ENCODE results near the gene CAMSAP2. TPM values are rescaled to one million over a fixed set of nuclear protein-coding genes. Genes with fewer than 3 reads are reported as not detected.

The CAMSAP2 gene
- total RNA-seq, 2 experiments from 2014 or later = 3.0 to 4.1 TPM

DNA sequence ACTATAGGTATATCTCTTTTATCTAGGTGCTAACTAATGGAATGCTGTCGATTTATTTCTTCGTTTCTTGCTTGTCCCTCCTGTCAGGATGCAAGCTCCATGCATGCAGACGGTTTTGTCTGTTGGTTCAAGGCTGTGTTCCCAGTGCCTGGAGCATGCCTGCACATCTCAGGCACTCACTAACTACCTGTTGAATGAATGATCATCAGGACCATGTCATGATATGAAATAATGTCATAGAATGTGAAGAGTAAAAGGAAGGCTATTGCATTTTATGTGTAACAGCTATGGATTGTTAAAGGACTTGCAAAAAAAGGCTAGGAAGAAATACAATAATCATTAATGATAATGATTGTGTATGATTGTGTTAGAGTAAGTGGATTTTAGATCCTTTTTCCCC lies 138.3 kb downstream of the CAMSAP2 start:
- Mint-ChIP-seq H3K9me3 (no peaks in the 10 kb centered on the region), H3K4me3 (no peak overlapping the region), H3K36me3 (no peaks in the 10 kb centered on the region), H3K27me3 (peaks cover 37% of the 10 kb centered on the region), H3K4me1 (ENCODE audit: low read depth) (peaks cover 55% of the 10 kb centered on the region), H3K27ac (no peak overlapping the region)
- POLR2A ChIA-PET = interaction anchor here (1.2 to 2.0 kb wide), 4 partner anchors 11 to 30 kb away, joined by 4 to 10 read pairs (median 6); no protein-coding TSS in a partner anchor
- no peak for DNase-seq
- CTCF ChIA-PET = interaction anchor here (0.6 to 2.7 kb wide), 4 partner anchors 11 to 141 kb away, joined by 4 to 11 read pairs (median 6); no protein-coding TSS in a partner anchor
- intact Hi-C loops (cut with micrococcal nuclease) = loop anchor here (5.0 kb wide), 1 partner anchor 405 kb away; no protein-coding TSS in a partner anchor

DNA sequence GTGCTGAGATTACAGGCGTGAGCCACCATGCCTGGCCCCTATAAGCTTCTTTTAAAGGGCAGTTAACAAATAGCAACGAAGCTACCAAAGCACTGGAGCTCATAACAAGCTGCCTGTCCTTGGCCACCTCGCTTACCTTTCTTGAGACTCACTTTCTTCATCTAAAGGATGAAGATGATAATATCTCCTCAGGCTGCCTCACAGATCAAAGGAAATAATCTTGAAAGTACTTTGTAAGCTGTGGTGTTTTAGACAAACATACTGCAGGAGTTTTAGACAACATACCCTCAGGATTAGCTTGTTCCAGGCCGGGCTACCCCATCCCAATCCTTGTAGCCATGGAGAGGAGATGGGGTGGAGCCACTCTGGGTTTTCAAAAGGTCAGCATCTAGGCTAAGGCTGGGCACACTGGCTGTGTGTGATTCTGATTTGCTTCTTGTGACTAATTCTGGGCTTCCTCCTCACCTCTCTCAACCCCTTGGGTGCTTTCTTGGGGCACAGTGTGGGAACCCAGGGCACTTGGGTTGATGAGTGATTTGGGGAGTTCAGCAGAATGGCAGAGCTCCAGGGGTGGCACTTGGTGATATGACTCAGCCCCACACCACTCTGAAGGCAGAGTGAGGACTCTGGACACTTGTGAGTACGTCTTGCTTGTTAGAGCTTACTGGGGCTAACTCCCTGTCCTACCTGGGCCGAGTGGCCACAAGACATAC lies 139.3 kb downstream of the CAMSAP2 start:
- CTCF ChIA-PET = interaction anchor here (0.9 to 2.7 kb wide), 5 partner anchors 10 to 93 kb away, joined by 3 to 11 read pairs (median 7); no protein-coding TSS in a partner anchor
- POLR2A ChIA-PET = interaction anchor here (0.5 to 2.0 kb wide), 6 partner anchors 10 to 150 kb away, joined by 3 to 10 read pairs (median 5); no protein-coding TSS in a partner anchor
- H3K27ac Mint-ChIP-seq = no peak overlapping the region
- peaks cover 56% of the 10 kb centered on the region for H3K4me1 Mint-ChIP-seq (ENCODE audit: low read depth)
- intact Hi-C loops (cut with micrococcal nuclease) = loop anchor here (1.0 to 5.0 kb wide), 4 partner anchors 8 to 406 kb away; no protein-coding TSS in a partner anchor
- peak; percentile 89 for DNase-seq
- peaks cover 33% of the 10 kb centered on the region for H3K27me3 Mint-ChIP-seq
- no peaks in the 10 kb centered on the region for H3K36me3 Mint-ChIP-seq
- no peak overlapping the region for H3K4me3 Mint-ChIP-seq
- H3K9me3 Mint-ChIP-seq = no peaks in the 10 kb centered on the region

DNA sequence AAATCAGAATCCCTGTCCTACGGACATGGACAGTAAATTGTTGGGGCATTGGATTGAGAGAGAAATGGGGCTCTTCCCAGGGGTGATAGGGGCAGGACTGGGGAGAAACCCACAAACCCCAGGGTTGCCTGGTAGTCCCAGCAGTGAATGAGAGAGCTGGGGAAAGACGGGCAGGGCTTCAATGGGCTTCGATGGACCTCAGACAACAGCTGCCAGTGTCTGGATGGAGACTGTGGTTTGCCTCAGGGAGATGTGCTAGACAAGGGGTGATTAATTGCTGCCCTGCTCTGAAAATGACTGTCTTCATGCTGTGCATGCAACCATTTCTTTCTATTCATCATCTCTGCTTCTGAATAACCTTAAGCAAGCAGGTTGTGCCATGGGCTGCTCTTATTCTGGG lies 141.5 kb downstream of the CAMSAP2 start:
- peak; percentile 71 for DNase-seq
- H3K9me3 Mint-ChIP-seq = no peaks in the 10 kb centered on the region
- H3K4me1 Mint-ChIP-seq (ENCODE audit: low read depth) = peaks cover 56% of the 10 kb centered on the region
- POLR2A ChIA-PET = interaction anchor here (2.0 kb wide), 1 partner anchor 9 kb away, joined by 13 read pairs; no protein-coding TSS in a partner anchor
- H3K4me3 Mint-ChIP-seq = no peak overlapping the region
- H3K27me3 Mint-ChIP-seq = peaks cover 25% of the 10 kb centered on the region
- H3K36me3 Mint-ChIP-seq = no peaks in the 10 kb centered on the region
- no peak overlapping the region for H3K27ac Mint-ChIP-seq
- CTCF ChIA-PET = interaction anchor here (1.0 to 1.2 kb wide), 3 partner anchors 9 to 258 kb away, joined by 3 to 5 read pairs (median 3); no protein-coding TSS in a partner anchor
- intact Hi-C loops (cut with micrococcal nuclease) = loop anchor here (1.0 kb wide), 2 partner anchors 14 to 252 kb away; no protein-coding TSS in a partner anchor

GRCh38 chr1:200883118-200883517 lies 144.4 kb downstream of the CAMSAP2 start:
- no peak overlapping the region for H3K4me3 Mint-ChIP-seq
- no peak overlapping the region for H3K27ac Mint-ChIP-seq
- DNase-seq = no peak
- H3K4me1 Mint-ChIP-seq (ENCODE audit: low read depth) = peaks cover 51% of the 10 kb centered on the region
- no peaks in the 10 kb centered on the region for H3K9me3 Mint-ChIP-seq
- intact Hi-C loops (cut with micrococcal nuclease) = no loop called here
- H3K27me3 Mint-ChIP-seq = peaks cover 13% of the 10 kb centered on the region
- ChIA-PET CTCF (no interaction called here), POLR2A (no interaction called here)
- no peaks in the 10 kb centered on the region for H3K36me3 Mint-ChIP-seq

- Mint-ChIP-seq H3K4me1 (ENCODE audit: low read depth) (peaks cover 61% of the 10 kb centered on the region), H3K9me3 (no peaks in the 10 kb centered on the region), H3K27ac (no peak overlapping the region), H3K27me3 (peaks cover 16% of the 10 kb centered on the region), H3K4me3 (no peak overlapping the region), H3K36me3 (no peaks in the 10 kb centered on the region)
- intact Hi-C loops (cut with micrococcal nuclease) = loop anchor here (5.0 kb wide), 1 partner anchor 156 kb away; no protein-coding TSS in a partner anchor
- no peak for DNase-seq
- ChIA-PET POLR2A (no interaction called here), CTCF (no interaction called here)
These were observed 147.1 kb downstream of the CAMSAP2 start for GRCh38 chr1:200885623-200886402.

- intact Hi-C loops (cut with micrococcal nuclease) = loop anchor here (5.0 kb wide), 1 partner anchor 156 kb away; no protein-coding TSS in a partner anchor
- CTCF ChIA-PET = no interaction called here
These were observed 147.9 kb downstream of the CAMSAP2 start for GRCh38 chr1:200886594-200886993.

GRCh38 chr1:200887036-200887435 lies 148.3 kb downstream of the CAMSAP2 start:
- Mint-ChIP-seq H3K36me3 (no peaks in the 10 kb centered on the region), H3K4me1 (ENCODE audit: low read depth) (peaks cover 61% of the 10 kb centered on the region), H3K27ac (no peak overlapping the region), H3K4me3 (peak overlapping the region; percentile 31), H3K9me3 (no peaks in the 10 kb centered on the region), H3K27me3 (peaks cover 15% of the 10 kb centered on the region)
- intact Hi-C loops (cut with micrococcal nuclease) = loop anchor here (5.0 kb wide), 1 partner anchor 155 kb away; no protein-coding TSS in a partner anchor
- ChIA-PET POLR2A (no interaction called here), CTCF (no interaction called here)
- DNase-seq = no peak

More at GRCh38 chr1:200886594-200886993, 147.9 kb downstream of the CAMSAP2 start:
- Mint-ChIP-seq H3K9me3 (no peaks in the 10 kb centered on the region), H3K36me3 (no peaks in the 10 kb centered on the region), H3K27me3 (peaks cover 14% of the 10 kb centered on the region), H3K4me1 (ENCODE audit: low read depth) (peaks cover 59% of the 10 kb centered on the region), H3K27ac (no peak overlapping the region), H3K4me3 (no peak overlapping the region)
- DNase-seq = no peak
- POLR2A ChIA-PET = no interaction called here

GRCh38 chr1:200887772-200888348 lies 149.2 kb downstream of the CAMSAP2 start:
- H3K27ac Mint-ChIP-seq = peak overlapping the region; percentile 16
- intact Hi-C loops (cut with micrococcal nuclease) = loop anchor here (1.0 to 5.0 kb wide), 5 partner anchors 10 to 263 kb away; partner anchors contain the start of gene KIF21B
- H3K4me1 Mint-ChIP-seq (ENCODE audit: low read depth) = peaks cover 63% of the 10 kb centered on the region
- H3K27me3 Mint-ChIP-seq = peaks cover 24% of the 10 kb centered on the region
- POLR2A ChIA-PET = interaction anchor here (0.5 to 2.5 kb wide), 7 partner anchors 8 to 263 kb away, joined by 3 to 18 read pairs (median 6); partner anchors contain the start of gene GPR25
- H3K9me3 Mint-ChIP-seq = no peaks in the 10 kb centered on the region
- CTCF ChIA-PET = interaction anchor here (0.7 to 3.8 kb wide), 7 partner anchors 10 to 329 kb away, joined by 3 to 18 read pairs (median 7); partner anchors contain the start of gene KIF14
- DNase-seq = no peak
- no peaks in the 10 kb centered on the region for H3K36me3 Mint-ChIP-seq
- peak overlapping the region; percentile 35 for H3K4me3 Mint-ChIP-seq

- ChIA-PET CTCF (interaction anchor here (0.7 to 3.8 kb wide), 10 partner anchors 8 to 330 kb away, joined by 3 to 18 read pairs (median 5); partner anchors contain the start of gene KIF14), POLR2A (interaction anchor here (1.1 to 2.5 kb wide), 6 partner anchors 8 to 24 kb away, joined by 3 to 18 read pairs (median 10); partner anchors contain the start of gene GPR25)
- intact Hi-C loops (cut with micrococcal nuclease) = loop anchor here (1.0 to 5.0 kb wide), 5 partner anchors 10 to 264 kb away; partner anchors contain the start of gene KIF21B
- Mint-ChIP-seq H3K27me3 (peaks cover 27% of the 10 kb centered on the region), H3K27ac (no peak overlapping the region), H3K4me1 (ENCODE audit: low read depth) (peaks cover 60% of the 10 kb centered on the region), H3K4me3 (peak overlapping the region; percentile 10), H3K36me3 (no peaks in the 10 kb centered on the region), H3K9me3 (no peaks in the 10 kb centered on the region)
- peak; percentile 87 for DNase-seq
These were observed 149.7 kb downstream of the CAMSAP2 start for GRCh38 chr1:200888349-200888838.

DNA sequence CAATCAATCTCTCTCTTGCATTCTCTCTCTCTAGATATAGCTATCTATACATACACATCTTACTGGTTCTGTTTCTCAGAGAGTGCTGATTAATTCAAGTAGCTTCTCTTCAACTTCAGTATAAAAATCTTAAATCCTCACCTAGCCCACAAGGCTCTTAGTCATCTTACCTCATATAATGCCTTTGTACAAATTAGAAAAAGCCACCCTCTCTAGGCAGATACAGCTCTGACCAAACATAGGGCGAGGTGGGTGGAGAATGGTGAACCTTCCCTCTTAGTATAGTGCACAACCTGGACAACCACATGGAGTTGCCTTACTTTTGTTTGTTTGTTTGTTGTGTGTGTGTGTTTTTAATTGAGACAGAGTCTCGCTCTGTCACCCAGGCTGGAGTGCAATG lies 150.9 kb downstream of the CAMSAP2 start:
- intact Hi-C loops (cut with micrococcal nuclease) = loop anchor here (1.0 to 5.0 kb wide), 8 partner anchors 16 to 265 kb away; partner anchors contain the start of gene KIF21B
- ChIA-PET CTCF (interaction anchor here (0.9 to 3.8 kb wide), 8 partner anchors 10 to 225 kb away, joined by 3 to 18 read pairs (median 6); no protein-coding TSS in a partner anchor), POLR2A (interaction anchor here (0.6 to 2.5 kb wide), 8 partner anchors 9 to 264 kb away, joined by 3 to 18 read pairs (median 10); no protein-coding TSS in a partner anchor)
- Mint-ChIP-seq H3K27ac (peak overlapping the region; percentile 39), H3K27me3 (peaks cover 32% of the 10 kb centered on the region), H3K36me3 (no peaks in the 10 kb centered on the region), H3K9me3 (no peaks in the 10 kb centered on the region), H3K4me3 (peak overlapping the region; percentile 13), H3K4me1 (ENCODE audit: low read depth) (peaks cover 57% of the 10 kb centered on the region)
- DNase-seq = peak; percentile 67

DNA sequence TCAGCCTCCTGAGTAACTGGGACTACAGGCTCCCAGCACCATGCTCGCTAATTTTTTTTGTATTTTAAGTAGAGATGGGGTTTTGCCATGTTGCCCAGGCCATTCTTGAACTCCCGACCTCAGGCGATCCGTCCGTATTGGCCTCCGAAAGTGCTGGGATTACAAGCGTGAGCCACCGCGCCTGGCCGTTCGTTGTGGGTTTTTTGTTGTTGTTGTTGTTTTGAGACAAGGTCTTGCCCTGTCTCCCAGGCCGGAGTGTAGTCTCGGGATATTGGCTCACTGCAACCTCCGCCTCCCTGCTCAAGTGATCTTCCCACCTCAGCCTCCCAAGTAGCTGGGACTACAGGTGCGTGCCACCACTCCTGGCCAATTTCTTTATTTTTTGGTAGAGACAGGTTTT lies 151.3 kb downstream of the CAMSAP2 start:
- Mint-ChIP-seq H3K27me3 (peaks cover 32% of the 10 kb centered on the region), H3K36me3 (no peaks in the 10 kb centered on the region), H3K4me1 (ENCODE audit: low read depth) (peaks cover 57% of the 10 kb centered on the region), H3K9me3 (no peaks in the 10 kb centered on the region), H3K27ac (no peak overlapping the region), H3K4me3 (no peak overlapping the region)
- no peak for DNase-seq
- intact Hi-C loops (cut with micrococcal nuclease) = no loop called here
- CTCF ChIA-PET = interaction anchor here (0.6 to 3.8 kb wide), 6 partner anchors 12 to 225 kb away, joined by 3 to 18 read pairs (median 8); no protein-coding TSS in a partner anchor
- POLR2A ChIA-PET = interaction anchor here (0.6 to 2.5 kb wide), 10 partner anchors 10 to 265 kb away, joined by 3 to 18 read pairs (median 9); no protein-coding TSS in a partner anchor
